ENCODE data around the gene DUS3L. TPM values are rescaled to one million over a fixed set of nuclear protein-coding genes. Genes with fewer than 3 reads are reported as not detected.
"Not testable (repeated sequence)": the region's sequence is repeated elsewhere in the genome, so short reads cannot be mapped to it uniquely, and the experiment has no call there.

DUS3L gene
- total RNA-seq, 2 experiments from 2014 or later: 69.6 to 74.5 TPM

GRCh38 chr19:5765220-5765619 is 25.7 kb downstream of the DUS3L start:
- DNase-seq: no peak
- intact Hi-C loops (cut with micrococcal nuclease): no loop called here
- Mint-ChIP-seq H3K4me1 (ENCODE audit: low read depth) (no peaks in the 10 kb centered on the region), H3K9me3 (no peaks in the 10 kb centered on the region), H3K36me3 (ENCODE audit: low read depth) (no peaks in the 10 kb centered on the region), H3K27ac (no peak overlapping the region), H3K27me3 (peaks cover 1% of the 10 kb centered on the region), H3K4me3 (no peak overlapping the region)
- CTCF ChIA-PET: no interaction called here
- POLR2A ChIA-PET: interaction anchor here (0.6 to 0.7 kb wide), 2 partner anchors 68 to 124 kb away, joined by 3 read pairs; no protein-coding TSS in a partner anchor
- ATAC-seq: no peak
- TF ChIP-seq, protein P1, sequence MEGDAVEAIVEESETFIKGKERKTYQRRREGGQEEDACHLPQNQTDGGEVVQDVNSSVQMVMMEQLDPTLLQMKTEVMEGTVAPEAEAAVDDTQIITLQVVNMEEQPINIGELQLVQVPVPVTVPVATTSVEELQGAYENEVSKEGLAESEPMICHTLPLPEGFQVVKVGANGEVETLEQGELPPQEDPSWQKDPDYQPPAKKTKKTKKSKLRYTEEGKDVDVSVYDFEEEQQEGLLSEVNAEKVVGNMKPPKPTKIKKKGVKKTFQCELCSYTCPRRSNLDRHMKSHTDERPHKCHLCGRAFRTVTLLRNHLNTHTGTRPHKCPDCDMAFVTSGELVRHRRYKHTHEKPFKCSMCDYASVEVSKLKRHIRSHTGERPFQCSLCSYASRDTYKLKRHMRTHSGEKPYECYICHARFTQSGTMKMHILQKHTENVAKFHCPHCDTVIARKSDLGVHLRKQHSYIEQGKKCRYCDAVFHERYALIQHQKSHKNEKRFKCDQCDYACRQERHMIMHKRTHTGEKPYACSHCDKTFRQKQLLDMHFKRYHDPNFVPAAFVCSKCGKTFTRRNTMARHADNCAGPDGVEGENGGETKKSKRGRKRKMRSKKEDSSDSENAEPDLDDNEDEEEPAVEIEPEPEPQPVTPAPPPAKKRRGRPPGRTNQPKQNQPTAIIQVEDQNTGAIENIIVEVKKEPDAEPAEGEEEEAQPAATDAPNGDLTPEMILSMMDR (IDR thresholded peaks at IDR 0.05): no peak

GRCh38 chr19:5762608-5763217 is 28.2 kb downstream of the DUS3L start:
- Mint-ChIP-seq H3K9me3 (no peaks in the 10 kb centered on the region), H3K36me3 (ENCODE audit: low read depth) (no peaks in the 10 kb centered on the region), H3K27me3 (peaks cover 1% of the 10 kb centered on the region), H3K27ac (no peak overlapping the region), H3K4me3 (no peak overlapping the region), H3K4me1 (ENCODE audit: low read depth) (no peaks in the 10 kb centered on the region)
- intact Hi-C loops (cut with micrococcal nuclease): no loop called here
- ATAC-seq (no peak), DNase-seq (no peak)
- ChIA-PET POLR2A (no interaction called here), CTCF (no interaction called here)
- TF ChIP-seq, protein P1 (IDR thresholded peaks at IDR 0.05): no peak

GRCh38 chr19:5753743-5754142 is 37.2 kb downstream of the DUS3L start:
- no peak for ATAC-seq
- POLR2A ChIA-PET: no interaction called here
- Mint-ChIP-seq H3K4me3 (no peak overlapping the region), H3K4me1 (ENCODE audit: low read depth) (no peaks in the 10 kb centered on the region), H3K27me3 (peaks cover 7% of the 10 kb centered on the region), H3K9me3 (no peaks in the 10 kb centered on the region), H3K36me3 (ENCODE audit: low read depth) (no peaks in the 10 kb centered on the region), H3K27ac (no peak overlapping the region)
- intact Hi-C loops (cut with micrococcal nuclease): no loop called here
- no peak for DNase-seq
- TF ChIP-seq, protein P1 (IDR thresholded peaks at IDR 0.05): no peak
- CTCF ChIA-PET: no interaction called here

DNA sequence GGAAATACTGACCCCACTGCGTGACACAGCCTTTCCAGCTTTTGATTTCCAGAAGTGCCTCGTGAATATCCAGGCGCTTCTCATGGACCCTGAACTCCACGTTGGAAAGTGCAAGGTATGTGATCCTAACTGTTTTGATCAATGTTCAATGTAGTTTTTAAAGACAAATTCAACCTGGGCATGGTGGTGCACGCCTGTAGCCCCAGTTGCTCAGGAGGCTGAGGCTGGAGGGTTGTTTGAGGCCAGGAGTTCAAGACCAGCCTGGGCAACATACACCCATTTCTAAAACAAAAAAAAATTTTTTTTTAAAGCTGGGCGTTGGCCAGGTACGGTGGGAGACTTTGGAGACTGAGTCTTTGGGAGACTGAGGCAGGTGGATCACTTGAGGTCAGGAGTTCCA is 39.3 kb downstream of the DUS3L start:
- intact Hi-C loops (cut with micrococcal nuclease): no loop called here
- Mint-ChIP-seq H3K4me3 (no peak overlapping the region), H3K27ac (no peak overlapping the region), H3K27me3 (peaks cover 7% of the 10 kb centered on the region), H3K36me3 (ENCODE audit: low read depth) (no peaks in the 10 kb centered on the region), H3K4me1 (ENCODE audit: low read depth) (no peaks in the 10 kb centered on the region), H3K9me3 (no peaks in the 10 kb centered on the region)
- no peak for DNase-seq
- ATAC-seq: no peak
- TF ChIP-seq, protein P1 (IDR thresholded peaks at IDR 0.05): no peak
- CTCF ChIA-PET: no interaction called here
- POLR2A ChIA-PET: interaction anchor here (0.7 kb wide), 1 partner anchor 31 kb away, joined by 3 read pairs; no protein-coding TSS in a partner anchor

DNA sequence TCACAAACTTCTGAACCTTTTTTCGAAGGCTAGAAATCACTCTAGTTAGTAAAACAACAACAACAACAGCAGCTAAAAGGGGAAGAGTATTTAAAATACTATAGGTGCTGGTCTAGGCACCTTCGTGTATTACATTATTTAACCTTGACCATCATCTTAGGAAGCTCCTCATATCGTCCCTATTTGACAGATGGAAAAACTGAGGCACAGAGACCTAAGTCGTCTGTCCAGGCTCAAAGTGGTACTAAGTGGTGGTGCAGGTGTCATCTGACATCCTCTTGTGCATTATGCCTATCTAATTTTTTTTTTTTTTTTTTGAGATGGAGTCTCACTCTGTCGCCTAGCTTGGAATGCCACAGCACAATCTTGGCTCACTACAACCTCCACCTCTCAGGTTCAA is 41.5 kb downstream of the DUS3L start:
- TF ChIP-seq, protein P1 (IDR thresholded peaks at IDR 0.05): no peak
- Mint-ChIP-seq H3K4me3 (no peak overlapping the region), H3K36me3 (ENCODE audit: low read depth) (no peaks in the 10 kb centered on the region), H3K27me3 (peaks cover 7% of the 10 kb centered on the region), H3K27ac (no peak overlapping the region), H3K4me1 (ENCODE audit: low read depth) (no peaks in the 10 kb centered on the region), H3K9me3 (no peaks in the 10 kb centered on the region)
- intact Hi-C loops (cut with micrococcal nuclease): no loop called here
- ChIA-PET CTCF (interaction anchor here (0.7 kb wide), 1 partner anchor 55 kb away, joined by 3 read pairs; the partner anchor contains the start of gene NRTN), POLR2A (interaction anchor here (1.6 kb wide), 1 partner anchor 29 kb away, joined by 3 read pairs; the partner anchor contains the start of gene CATSPERD)
- ATAC-seq: no peak
- no peak for DNase-seq

DNA sequence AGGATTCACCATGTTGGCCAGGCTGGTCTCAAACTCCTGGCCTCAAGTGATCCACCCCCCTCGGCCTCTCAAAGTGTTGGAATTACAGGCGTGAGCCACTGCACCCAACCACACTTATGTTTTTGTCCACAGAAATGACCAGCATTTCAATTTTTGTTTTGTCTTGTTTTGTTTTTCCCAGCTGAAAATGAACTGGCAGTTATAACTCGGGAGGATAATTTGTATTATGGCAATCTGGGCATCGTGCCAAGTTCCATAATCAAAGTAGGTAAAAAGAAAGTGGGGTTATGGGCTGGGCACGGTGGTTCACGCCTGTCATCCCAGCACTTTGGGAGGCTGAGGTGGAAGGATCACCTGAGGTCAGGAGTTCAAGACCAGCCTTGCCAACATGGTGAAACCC is 42.0 kb downstream of the DUS3L start:
- H3K4me3 Mint-ChIP-seq; H3K36me3 Mint-ChIP-seq (ENCODE audit: low read depth); H3K27me3 Mint-ChIP-seq; CTCF ChIA-PET; H3K9me3 Mint-ChIP-seq; intact Hi-C loops (cut with micrococcal nuclease); ATAC-seq; H3K27ac Mint-ChIP-seq; DNase-seq; H3K4me1 Mint-ChIP-seq (ENCODE audit: low read depth): not testable (repeated sequence)
- POLR2A ChIA-PET: interaction anchor here (1.1 to 1.6 kb wide), 2 partner anchors 9 to 29 kb away, joined by 3 to 5 read pairs; partner anchors contain the start of gene CATSPERD

DNA sequence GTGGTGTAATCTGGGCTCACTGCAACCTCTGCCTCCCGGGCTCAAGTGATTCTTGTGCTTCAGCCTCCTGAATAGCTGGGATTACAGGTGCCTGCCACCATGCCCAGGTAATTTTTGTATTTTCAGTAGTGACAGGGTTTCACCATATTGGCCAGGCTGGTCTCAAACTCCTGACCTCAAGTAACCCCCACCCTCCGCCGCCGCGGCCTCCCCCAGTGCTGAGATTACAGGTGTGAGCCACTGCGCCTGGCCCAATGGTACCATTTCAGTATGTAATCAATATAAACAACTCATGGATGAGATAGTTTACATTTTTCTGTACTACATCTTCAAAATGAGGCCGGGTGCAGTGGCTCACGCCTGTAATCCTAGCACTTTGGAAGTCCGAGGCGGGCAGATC is 46.0 kb downstream of the DUS3L start:
- ATAC-seq; H3K4me3 Mint-ChIP-seq; POLR2A ChIA-PET; H3K27me3 Mint-ChIP-seq; DNase-seq; H3K9me3 Mint-ChIP-seq; H3K4me1 Mint-ChIP-seq (ENCODE audit: low read depth); CTCF ChIA-PET; H3K36me3 Mint-ChIP-seq (ENCODE audit: low read depth); H3K27ac Mint-ChIP-seq; intact Hi-C loops (cut with micrococcal nuclease): not testable (repeated sequence)

Measured in activated CD8-positive, alpha-beta T cell treated with anti-CD3 and anti-CD28 coated beads for 36 hours (primary cell).